GM18507 (cell line): Measurements from ENCODE around the gene RSPH1.

Experiments
- DNase-seq: peaks from one replicate; pipeline ENCODE4 v3.0.0; 2011; ENCODE audit warnings: low read depth; ENCODE audit not compliant: insufficient read length; ENCODE audit errors: extremely low spot score
- FAIRE-seq: peaks from 2 replicates; lab custom pipeline; 2011; peaks lifted over from hg19 to GRCh38; lab: Jason Lieb, UNC

RSPH1 gene

GRCh38 chr21:42533306-42533962 is 37.4 kb upstream of the RSPH1 start:
- FAIRE-seq, result no peak
- no peak for DNase-seq

GRCh38 chr21:42532466-42533181 is 36.6 kb upstream of the RSPH1 start:
- DNase-seq, result no peak
- FAIRE-seq, result no peak

- FAIRE-seq (no peak), DNase-seq (no peak)
Measured at GRCh38 chr21:42531771-42532170, 35.7 kb upstream of the RSPH1 start.

DNA sequence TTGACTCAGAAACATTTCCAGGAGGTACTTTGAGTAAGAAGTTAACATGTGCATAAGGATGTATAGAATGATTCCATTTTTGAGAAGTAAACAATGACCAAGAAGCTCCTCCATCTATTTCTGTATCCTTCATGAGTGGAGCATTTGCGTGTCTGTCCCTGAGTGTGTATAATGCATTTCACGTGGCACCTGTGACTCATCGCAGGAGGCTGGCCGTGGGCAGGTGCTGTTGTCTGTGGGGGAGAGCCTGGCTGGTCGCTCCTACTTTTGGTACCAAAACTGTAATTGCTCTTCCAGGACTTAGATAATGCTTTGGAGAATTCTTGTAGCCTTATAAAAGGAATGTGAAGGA is 34.1 kb upstream of the RSPH1 start:
- no peak for FAIRE-seq

DNA sequence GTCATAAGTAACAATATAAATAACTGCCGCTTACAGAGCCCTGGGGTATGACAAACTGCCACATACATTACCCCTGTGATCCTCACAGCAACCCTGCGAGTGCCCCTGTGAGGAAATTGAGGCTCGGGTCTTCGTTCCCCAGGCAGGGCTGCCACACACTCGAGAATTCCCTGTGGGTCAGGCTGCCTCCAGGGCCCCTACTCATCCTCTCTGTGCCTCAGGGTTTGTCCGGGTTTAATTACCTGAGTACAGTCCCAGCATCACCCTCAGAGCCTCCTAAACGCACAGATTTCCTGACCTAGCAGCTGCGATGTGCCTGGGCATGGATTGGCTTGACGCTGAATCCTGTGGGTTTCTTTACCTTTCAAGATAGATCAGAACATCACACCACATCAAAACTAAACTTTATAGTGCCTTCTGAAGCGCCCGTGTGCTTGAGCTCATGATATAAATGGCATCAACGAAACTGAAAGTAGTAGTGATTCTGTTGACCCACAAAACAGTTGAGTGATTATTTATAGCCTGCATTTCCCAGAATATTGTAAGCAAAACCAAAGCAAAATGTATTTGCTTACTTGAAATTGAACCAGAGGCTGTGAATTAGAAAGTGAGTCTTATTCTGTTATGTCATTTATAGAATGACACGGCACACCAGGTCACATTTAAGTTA is 31.6 kb upstream of the RSPH1 start:
- DNase-seq (no peak), FAIRE-seq (peak; percentile 87)

More for the DNA sequence above, 34.1 kb upstream of the RSPH1 start:
- no peak for DNase-seq

DNA sequence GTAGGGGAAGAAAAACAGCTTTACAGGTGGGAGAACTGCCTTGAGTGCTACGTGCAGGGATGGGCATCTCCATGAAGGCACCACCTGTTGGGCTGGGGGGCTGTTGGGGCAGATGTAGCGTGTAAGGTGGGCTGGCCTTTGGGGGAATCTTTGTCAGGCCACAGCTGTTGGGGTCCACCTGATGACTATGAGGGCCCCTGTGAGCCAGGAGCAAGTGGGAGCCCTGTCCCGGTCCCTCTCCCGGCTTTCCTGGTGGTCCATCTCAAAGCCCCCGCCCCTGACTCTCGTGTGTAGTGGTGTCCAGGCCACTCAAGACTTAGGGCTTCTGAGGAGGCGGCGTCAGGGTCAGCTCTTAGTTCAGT is 31.1 kb upstream of the RSPH1 start:
- no peak for FAIRE-seq

DNA sequence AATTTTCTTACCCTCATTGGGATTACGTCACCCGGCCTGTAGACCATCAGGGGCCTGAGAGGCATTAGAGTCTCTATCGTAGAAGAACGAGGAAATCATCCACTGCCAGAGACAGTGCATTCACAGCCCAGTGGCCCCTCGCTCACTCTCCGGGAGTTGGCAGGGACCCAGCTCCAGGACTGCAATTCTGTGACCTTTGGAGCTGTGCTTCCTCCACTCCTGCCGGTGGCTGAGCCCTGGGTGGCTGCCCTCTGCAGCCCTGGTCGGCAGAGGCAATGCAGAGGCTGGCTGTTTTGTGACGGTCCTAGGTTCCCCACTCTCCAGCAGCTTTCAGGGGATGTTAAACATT is 30.3 kb upstream of the RSPH1 start:
- FAIRE-seq (no peak), DNase-seq (no peak)

More for the DNA sequence above, 31.1 kb upstream of the RSPH1 start:
- no peak for DNase-seq

GRCh38 chr21:42525676-42526378 is 29.8 kb upstream of the RSPH1 start:
- no peak for FAIRE-seq
- DNase-seq, result no peak

GRCh38 chr21:42525029-42525581 is 29.1 kb upstream of the RSPH1 start:
- FAIRE-seq, result peak; percentile 45
- DNase-seq, result no peak

- no peak for DNase-seq
- FAIRE-seq, result peak; percentile 86
Measured at GRCh38 chr21:42524341-42525028, 28.5 kb upstream of the RSPH1 start.

- DNase-seq (no peak), FAIRE-seq (no peak)
Measured at GRCh38 chr21:42523941-42524340, 27.9 kb upstream of the RSPH1 start.

- no peak for FAIRE-seq
- DNase-seq, result no peak
Measured at GRCh38 chr21:42523211-42523610, 27.2 kb upstream of the RSPH1 start.

- FAIRE-seq, result no peak
Measured at GRCh38 chr21:42522771-42523170, 26.7 kb upstream of the RSPH1 start.

GRCh38 chr21:42522271-42522670 is 26.2 kb upstream of the RSPH1 start:
- DNase-seq (no peak), FAIRE-seq (no peak)

More at GRCh38 chr21:42522771-42523170, 26.7 kb upstream of the RSPH1 start:
- no peak for DNase-seq

- FAIRE-seq, result no peak
Measured at GRCh38 chr21:42521805-42522204, 25.8 kb upstream of the RSPH1 start.

DNA sequence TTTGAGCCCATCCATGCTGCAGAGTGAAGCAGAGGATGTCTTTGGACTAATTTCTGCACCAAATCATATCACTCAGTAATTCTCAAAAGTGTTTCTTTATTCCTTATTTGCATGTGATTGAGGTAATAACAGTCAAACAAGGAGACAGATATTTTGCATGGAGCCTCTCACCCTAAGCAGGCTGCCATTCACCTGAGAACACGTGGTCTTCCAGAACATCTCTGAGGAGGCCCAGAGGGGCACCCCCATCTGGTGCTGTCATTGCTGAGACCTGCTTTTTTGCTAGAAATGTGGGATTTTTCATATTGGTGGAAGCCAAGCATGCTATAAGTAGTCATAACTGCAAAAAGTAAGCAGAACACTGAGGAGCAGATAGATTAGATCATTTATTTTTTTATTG is 25.4 kb upstream of the RSPH1 start:
- FAIRE-seq (no peak), DNase-seq (no peak)

More at GRCh38 chr21:42521805-42522204, 25.8 kb upstream of the RSPH1 start:
- no peak for DNase-seq

- no peak for DNase-seq
- no peak for FAIRE-seq
Measured at GRCh38 chr21:42520628-42521253, 24.7 kb upstream of the RSPH1 start.

GRCh38 chr21:42518626-42519025 is 22.6 kb upstream of the RSPH1 start:
- DNase-seq, result no peak
- FAIRE-seq, result no peak

DNA sequence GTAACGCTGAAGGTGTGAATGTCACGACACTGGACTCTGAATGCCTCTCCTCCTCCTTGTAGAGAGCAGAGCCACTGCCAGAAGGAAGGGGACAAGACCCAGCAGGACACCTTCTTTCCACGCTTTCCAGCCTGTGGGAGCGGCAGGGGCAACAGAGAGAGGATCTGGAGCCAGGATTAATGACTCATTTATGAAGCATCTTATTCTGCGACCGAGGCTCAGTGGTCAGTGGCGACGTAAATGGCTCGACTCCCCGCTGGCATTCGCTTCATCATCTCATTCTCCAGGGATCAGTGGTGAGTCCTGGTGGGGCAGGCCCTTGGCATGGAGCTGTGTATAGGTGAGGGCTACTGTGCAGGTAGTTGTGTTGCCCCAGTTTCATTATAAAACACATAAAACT is 22.2 kb upstream of the RSPH1 start:
- FAIRE-seq (no peak), DNase-seq (no peak)
